MCF 10A (cell line): Measurements from ENCODE around the gene GGPS1. TPM values are rescaled to one million over a fixed set of nuclear protein-coding genes. Genes with fewer than 3 reads are reported as not detected.

Source experiments
- BruUV-seq: library from RNA; stranded (reverse); fragments of 400-500 nt; replicated peaks from 2 replicates; lab custom pipeline; 2021; lab: Mats Ljungman, UMichigan
- CTCF ChIA-PET: fragments of 300-600 bp; sonication (Branson Sonifier 250); formaldehyde crosslinking; extraction: SDS; loops from one replicate; lab custom pipeline; 2021; ENCODE audit warnings: antibody characterized with exemption, inconsistent platforms; lab: Yijun Ruan, JAX
- POLR2A ChIA-PET: fragments of 300-600, 350-650 bp; sonication (Branson Sonifier 250); formaldehyde crosslinking; extraction: SDS; loops from one replicate; lab custom pipeline; 2020; ENCODE audit warnings: antibody characterized with exemption, inconsistent platforms; lab: Yijun Ruan, JAX
- DNase-seq: peaks from one replicate; pipeline ENCODE4 v3.0.0-alpha.2; 2018; ENCODE audit not compliant: unreplicated experiment
- H3K27ac Mint-ChIP-seq: one replicate; pipeline ENCODE4 v1.8.0; 2022; ENCODE audit warnings: mild to moderate bottlenecking, low read depth, mixed read lengths; ENCODE audit not compliant: unreplicated experiment
- H3K27me3 Mint-ChIP-seq: one replicate; pipeline ENCODE4 v1.8.0; 2022; ENCODE audit warnings: mixed read lengths; ENCODE audit not compliant: insufficient read depth, unreplicated experiment
- H3K36me3 Mint-ChIP-seq: one replicate; pipeline ENCODE4 v1.8.0; 2022; ENCODE audit warnings: mild to moderate bottlenecking, moderate library complexity, mixed read lengths; ENCODE audit not compliant: insufficient read depth, unreplicated experiment
- H3K4me1 Mint-ChIP-seq: one replicate; pipeline ENCODE4 v1.8.0; 2022; ENCODE audit warnings: mixed read lengths; ENCODE audit not compliant: insufficient read depth, unreplicated experiment
- H3K4me3 Mint-ChIP-seq: one replicate; pipeline ENCODE4 v1.8.0; 2022; ENCODE audit warnings: mild to moderate bottlenecking, moderate library complexity, mixed read lengths; ENCODE audit not compliant: unreplicated experiment
- H3K9me3 Mint-ChIP-seq: one replicate; pipeline ENCODE4 v1.8.0; 2022; ENCODE audit warnings: mixed read lengths; ENCODE audit not compliant: unreplicated experiment
- CTCF ChIP-seq: fragments of 200-600 bp; IDR thresholded peaks from one replicate; pipeline ENCODE4 v1.8.0; 2022; ENCODE audit warnings: antibody characterized with exemption, mild to moderate bottlenecking; ENCODE audit not compliant: unreplicated experiment
- intact Hi-C: fragments of 100-400 bp; cut with micrococcal nuclease; formaldehyde crosslinking; loops from 2 replicates; pipeline ENCODE4 v1.14.1; 2022
- total RNA-seq: library from RNA; stranded (reverse); gene quantifications from 2 replicates; pipeline ENCODE4 v1.2.3, GENCODE V29; 2022

GGPS1 gene
- total RNA-seq, 1 experiment from 2014 or later = 74.8 TPM

DNA sequence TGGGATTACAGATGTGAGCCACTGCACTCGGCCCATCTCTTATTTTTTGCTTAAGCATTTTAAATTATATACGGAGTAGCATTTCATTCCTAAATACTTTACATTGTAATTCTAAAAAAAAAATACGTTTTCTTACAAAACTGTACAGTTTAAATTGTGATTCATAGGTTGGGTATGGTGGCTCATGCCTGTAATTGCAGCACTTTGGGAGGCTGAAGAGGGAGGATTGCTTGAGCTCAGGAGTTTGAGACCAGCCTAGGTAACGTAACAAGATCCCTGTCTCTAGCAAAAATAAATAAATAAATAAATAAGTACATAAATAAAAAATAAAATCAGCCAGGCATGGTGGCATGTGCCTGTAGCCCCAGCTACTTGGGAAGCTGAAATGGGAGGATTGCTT lies 63.5 kb downstream of the GGPS1 start:
- intact Hi-C loops = no loop called here
- Mint-ChIP-seq H3K4me3 (no peak overlapping the region), H3K36me3 (no peaks in the 10 kb centered on the region), H3K27me3 (no peaks in the 10 kb centered on the region), H3K9me3 (no peaks in the 10 kb centered on the region), H3K4me1 (peaks cover 3% of the 10 kb centered on the region), H3K27ac (no peak overlapping the region)
- POLR2A ChIA-PET = interaction anchor here (1.9 to 2.1 kb wide), 2 partner anchors 17 to 24 kb away, joined by 6 to 10 read pairs; partner anchors contain the start of gene TBCE
- no TSS peak for BruUV-seq
- no peak for TF ChIP-seq CTCF
- DNase-seq = peak; percentile 22
- CTCF ChIA-PET = interaction anchor here (0.7 to 6.7 kb wide), 6 partner anchors 14 to 298 kb away, joined by 3 to 66 read pairs (median 4); partner anchors contain the start of genes ARID4B and GGPS1

Other genes starting within 250 kb of the GGPS1 start
- gene TOMM20, start 199.7 kb upstream of the GGPS1 start, total RNA-seq = 309 and 339 TPM in 2 replicates
- gene RBM34, start 167.3 kb upstream of the GGPS1 start, total RNA-seq = 150 and 184 TPM in 2 replicates
- gene ARID4B, start 391 bp upstream of the GGPS1 start, total RNA-seq = 48.7 and 61.0 TPM in 2 replicates
- 45.6 and 52.5 TPM in 2 replicates for gene TBCE, start 38.9 kb downstream of the GGPS1 start, total RNA-seq
- gene B3GALNT2, start 175.9 kb downstream of the GGPS1 start, total RNA-seq = 82.4 and 88.4 TPM in 2 replicates